CD4-positive, alpha-beta T cell treated with Interleukin-6 at 100 ng/mL for 8 hours (primary cell): Measurements from ENCODE around the gene CALB2.

Source experiments
- DNase-seq: peaks from one replicate; pipeline ENCODE4 v3.0.0-alpha.2; 2020; ENCODE audit warnings: mixed read lengths, low spot score

The CALB2 gene

GRCh38 chr16:71426069-71426879 is 67.8 kb downstream of the CALB2 start:
- no peak for DNase-seq

GRCh38 chr16:71426880-71427615 is 68.5 kb downstream of the CALB2 start:
- DNase-seq, result no peak

DNA sequence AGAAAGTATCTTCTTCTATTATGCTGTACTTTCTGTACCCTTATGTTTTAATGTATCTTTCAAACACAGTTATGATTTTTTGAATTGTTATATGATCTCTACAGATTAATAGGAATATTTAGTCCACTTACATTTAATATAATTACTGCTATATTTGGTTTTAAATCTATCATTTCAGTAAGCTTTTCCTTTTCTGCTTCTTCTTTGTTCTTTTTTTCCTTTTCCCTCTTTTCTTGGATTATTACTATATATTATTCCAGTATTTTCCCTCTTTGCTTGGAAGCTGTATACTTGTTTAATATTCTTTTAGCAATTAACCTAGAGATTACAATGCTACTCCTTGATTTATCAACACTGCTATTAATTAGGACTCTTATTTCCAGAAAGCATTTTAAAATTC is 69.9 kb downstream of the CALB2 start:
- DNase-seq, result no peak

GRCh38 chr16:71428883-71429282 is 70.4 kb downstream of the CALB2 start:
- DNase-seq, result no peak

DNA sequence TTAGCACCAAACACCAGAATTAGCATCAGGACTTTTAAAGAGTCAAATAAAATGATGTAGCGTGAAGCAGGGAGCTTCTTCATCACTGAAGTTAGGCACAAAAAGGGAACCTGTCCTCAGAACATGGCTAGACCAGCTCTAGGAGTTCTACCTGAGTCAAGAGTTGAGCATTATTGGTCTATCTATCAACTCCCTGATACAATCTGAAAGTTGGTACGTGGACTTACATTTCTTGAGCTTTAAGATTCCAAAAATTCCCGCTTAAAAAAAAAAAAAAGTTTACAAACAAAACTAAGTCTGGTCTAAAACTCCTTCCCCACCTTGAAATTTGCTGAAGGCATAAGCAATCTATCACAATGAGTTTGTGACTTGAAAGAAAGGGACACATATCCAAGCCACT is 71.1 kb downstream of the CALB2 start:
- no peak for DNase-seq

DNA sequence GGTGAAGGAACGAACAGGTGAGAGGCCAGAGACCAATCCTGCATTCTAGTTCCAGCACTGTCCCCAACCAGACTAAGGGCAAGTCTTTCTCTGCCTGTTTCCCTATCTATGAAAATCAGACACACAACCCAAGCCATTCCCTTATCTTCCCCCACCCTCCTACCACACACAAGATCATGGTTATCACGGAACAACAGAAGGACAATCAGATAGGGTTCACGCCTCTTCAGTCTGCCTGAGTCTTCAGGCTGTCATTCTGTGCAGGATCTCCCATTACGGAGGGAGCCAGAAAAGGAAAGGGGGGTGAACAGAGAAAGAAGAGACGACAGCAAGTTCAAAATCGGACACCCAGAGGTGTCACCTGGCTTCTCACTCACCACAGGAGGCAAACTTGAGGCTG is 72.2 kb downstream of the CALB2 start:
- DNase-seq, result no peak

- DNase-seq, result no peak
Measured at GRCh38 chr16:71431176-71431575, 72.7 kb downstream of the CALB2 start.

DNA sequence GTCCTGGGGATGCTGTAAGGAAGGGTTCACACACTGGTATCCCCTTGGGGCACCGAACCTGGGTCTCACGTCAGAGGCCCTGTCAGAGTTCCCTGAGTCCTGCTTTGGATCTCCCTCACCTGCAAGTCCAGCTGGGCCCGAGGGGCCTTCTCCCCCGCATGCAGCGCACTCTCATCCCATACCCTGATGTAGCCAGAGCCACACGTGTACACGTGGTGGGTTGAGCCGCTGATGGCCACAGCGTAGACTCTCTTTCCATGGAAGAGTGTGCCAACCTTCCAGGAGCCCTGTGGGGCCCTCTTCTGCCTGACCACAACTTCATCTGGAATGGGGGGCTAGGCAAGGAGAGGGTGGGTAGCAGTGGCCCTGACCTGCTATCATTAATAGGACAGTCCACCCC is 73.5 kb downstream of the CALB2 start:
- DNase-seq, result no peak

DNA sequence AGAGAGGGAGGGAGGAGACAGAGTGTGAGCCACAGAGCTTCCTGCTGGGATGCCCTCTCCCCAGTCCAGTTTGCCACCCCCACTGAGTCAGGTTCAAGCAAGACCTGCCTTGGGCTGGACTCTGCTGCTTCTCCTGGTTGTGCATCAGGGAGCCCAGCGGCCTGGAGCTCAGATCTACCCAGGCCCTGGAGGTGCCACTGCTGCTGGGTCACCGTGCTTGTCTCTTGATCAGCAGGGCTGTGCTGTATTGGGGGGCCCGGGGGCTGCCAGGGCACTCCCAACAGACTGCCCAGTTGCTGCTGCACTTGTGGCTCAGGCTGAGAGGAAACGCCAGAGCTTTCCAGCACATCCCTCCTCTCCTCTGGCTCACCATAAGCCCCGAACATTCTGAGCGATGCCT is 74.4 kb downstream of the CALB2 start:
- no peak for DNase-seq

DNA sequence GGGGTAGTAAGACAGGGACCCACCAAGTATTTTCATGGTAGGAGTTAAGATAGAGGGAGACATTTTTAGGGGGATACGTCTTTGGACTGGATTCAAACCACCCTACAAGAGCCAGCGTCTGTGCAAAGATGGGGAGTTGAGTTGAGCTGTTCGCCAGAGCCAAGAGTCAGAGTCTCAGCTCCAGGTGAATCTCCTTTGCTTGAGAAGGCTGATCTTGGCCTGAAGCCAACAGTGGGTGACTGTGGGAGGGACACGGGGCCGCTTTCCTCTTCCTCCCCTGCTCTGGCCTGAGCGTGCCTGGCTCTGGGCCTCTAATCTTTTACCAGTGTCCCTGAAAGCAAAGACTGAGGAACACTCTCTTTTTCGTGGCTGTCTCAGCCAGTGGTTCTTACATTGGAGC is 78.0 kb downstream of the CALB2 start:
- DNase-seq, result no peak

GRCh38 chr16:71439523-71439922 is 81.0 kb downstream of the CALB2 start:
- no peak for DNase-seq
